HG03460 (cell line): ENCODE results near the gene RTF1.
A peak's percentile ranks its signal among the peaks of the same experiment; 100 is the strongest.
"Not testable (repeated sequence)": the region's sequence is repeated elsewhere in the genome, so short reads cannot be mapped to it uniquely, and the experiment has no call there.

Experiments
- ATAC-seq: cut with Tn5 transposase; IDR thresholded peaks from one replicate; pipeline ENCODE4 v1.9.1; 2021; ENCODE audit not compliant: unreplicated experiment

Gene RTF1

DNA sequence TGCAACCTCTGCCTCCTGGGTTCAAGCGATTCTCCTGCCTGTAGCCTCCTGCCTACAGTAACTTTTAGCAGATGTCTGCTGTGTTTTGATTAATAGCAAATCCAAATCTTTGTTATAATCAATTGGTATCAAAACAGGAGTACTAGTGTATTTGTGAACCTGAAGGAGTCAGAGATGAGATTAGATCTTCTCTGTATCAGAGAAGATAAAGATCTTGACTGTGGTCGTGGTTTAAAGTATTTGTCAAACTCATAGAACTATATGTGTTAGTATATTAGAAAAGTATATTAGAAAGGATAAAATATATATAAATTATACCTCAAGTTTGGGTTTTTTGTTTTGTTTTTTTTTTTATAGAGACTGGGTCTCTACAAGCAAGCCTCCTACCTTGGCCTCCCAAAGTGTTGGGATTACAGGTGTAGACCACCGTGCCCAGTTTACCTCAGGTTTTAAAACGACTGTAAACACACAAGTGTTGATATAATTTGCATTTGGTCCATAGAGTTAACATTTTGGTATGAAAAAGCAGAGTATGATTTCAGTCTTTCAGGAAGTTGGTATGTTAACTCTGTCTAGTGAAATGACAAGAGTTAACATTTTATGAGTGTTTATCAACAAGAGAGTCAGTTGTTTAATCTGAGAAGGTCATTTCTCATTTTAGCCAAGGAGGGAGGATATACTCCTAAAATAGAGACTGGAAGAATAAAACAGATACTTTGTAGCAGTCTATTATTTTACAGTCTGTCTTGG is 18.3 kb downstream of the RTF1 start:
- ATAC-seq: no peak

DNA sequence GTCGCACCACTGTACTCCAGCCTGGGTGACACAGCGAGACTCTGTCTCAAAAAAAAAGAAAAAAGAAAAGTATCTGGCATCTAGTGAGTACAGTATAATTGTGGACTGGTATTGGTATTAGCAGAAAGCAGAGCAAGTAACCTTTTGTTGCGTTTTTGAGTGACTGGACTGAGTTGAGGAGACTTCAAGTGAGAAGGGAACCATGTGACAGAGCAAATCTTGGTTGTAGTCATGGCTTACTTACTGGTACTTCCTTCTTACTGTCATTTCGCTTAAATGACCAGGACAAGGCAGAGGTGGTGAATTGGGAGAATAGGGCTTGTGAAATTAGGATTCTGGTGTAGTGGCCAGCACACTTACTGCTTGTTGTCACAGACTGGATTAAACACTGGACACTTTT is 20.6 kb downstream of the RTF1 start:
- no peak for ATAC-seq

DNA sequence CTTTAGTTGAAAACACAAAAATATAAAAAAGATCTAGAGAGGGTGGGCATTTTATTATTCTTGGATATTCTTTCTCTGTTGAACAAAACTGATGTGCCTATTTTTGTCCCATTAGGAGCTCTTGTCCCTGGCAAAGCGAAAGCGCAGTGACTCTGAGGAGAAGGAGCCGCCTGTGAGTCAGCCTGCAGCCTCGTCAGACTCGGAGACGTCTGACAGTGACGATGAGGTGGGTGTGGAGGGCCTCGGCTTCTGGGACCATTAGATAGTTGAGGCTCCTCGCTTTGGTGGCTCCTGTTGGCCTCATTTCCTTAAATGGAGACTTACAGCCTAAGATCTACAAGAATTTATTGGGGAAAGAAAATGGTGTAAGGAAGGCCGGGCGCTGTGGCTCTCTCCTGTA is 21.3 kb downstream of the RTF1 start:
- ATAC-seq: no peak

DNA sequence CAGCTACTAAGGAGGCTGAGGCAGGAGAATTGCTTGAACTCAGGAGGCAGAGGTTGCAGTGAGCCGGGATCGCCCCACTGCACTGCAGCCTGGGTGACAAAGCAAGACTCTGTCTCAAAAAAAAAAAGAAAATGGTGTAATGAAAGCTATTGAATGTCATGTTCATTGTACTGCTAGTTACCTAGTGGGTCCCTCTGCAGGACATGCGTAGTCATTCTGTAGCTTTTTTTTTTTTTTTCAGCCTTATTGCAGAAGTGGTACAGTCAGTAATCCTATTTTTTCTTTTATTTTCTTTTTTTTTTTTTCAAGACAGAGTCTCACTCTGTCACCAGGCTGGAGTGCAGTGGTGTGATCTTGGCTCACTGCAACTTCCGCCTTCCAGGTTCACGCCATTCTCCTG is 21.9 kb downstream of the RTF1 start:
- not testable (repeated sequence) for ATAC-seq

DNA sequence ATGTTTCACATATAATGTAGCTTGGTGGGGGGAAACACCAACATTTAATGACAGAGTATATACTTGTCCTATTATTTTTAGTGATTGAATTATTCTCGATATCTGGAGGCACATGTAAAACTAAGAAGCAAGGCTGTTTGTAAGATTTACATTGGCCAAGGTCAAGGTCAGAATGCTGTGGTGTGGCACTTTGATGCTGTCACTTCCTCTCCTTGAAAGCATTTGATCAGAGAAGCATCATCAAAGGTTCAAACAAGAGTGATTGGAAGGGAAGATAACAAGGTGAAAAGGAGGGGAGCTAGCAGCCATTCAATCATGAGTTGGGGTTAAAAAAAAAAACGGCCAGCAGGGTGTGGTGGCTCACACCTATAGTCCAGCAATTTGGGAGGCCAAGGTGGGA is 26.4 kb downstream of the RTF1 start:
- no peak for ATAC-seq

DNA sequence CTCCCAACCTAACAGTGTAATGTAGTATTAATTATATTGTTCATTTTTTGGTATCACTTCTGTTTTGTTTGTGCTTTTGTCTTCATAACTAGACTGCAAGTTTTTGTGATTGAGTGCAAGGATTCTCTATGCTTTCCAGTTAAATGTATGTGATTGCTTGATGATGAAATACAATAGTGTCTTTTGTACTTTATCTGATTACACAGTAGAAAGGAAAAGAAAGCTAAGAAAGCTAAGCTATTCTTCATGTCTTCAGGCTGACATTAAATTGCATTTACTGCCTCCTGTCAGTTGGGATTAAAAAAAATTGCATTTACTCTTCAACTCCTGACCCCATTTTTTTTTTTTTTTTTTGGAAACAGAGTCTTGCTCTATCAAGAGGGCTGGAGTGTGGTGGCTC is 28.5 kb downstream of the RTF1 start:
- ATAC-seq: no peak

DNA sequence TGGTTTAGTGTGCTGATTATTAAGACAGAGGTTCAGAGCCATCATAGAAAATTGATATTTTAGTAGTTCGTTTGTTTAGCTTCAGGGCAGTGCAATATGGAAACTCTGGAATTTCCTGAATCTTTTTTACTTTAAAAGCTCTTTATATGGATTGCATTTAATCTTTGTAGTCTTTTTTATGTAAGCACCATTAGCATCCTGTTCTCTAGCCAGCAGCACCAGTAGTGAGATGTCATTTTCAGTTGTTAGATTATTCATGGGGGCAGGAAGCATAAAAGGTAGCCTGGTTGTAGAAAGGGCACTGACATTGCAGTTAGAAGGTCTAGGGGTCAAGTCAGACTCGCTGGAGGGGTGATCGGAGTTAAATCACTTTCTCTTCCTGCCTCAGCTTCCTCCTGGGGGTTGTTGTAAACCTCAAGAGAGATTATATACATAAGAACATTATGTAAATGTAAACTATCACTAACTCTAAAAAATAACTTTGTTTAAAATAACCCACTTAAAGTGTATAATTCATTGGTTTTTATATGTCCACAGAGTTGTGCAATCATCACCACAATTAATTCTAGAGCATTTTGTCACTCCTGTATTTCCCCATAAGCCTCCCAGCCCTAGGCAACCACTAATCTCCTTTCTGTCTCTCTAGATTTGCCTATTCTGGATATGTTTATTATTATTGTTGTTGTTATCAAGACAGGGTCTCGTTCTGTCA is 45.3 kb downstream of the RTF1 start:
- ATAC-seq: no peak

DNA sequence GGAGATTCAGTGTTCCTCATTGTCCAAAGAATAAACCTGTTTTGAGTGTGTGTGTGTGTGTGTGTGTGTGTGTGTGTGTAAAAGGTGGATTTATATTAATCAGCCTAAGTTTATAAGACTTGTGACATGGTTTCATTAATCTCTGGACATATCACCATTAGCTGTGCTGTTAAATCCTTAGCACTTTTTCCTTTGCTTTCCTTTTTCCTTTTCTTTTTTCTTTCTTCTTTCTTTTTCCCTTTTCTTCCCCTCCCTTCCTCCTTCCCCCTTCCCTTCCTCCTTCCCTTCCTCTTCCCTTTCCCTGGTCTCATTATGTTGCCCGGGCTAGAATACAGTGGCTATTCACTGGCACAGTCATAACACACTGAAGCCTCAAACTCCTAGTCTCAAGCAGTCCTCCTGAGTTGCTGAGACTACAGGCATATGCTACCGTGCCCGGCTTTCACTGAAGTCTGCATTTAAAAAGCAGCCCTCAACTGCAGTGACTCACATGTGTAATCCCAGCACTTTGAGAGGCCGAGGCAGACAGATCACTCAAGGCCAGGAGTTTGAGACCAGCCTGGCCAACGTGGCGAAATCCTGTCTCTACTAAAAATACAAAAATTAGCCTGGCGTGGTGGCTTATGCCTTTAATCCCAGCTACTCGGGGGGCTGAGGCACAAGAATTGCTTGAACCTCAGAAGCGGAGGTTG is 48.1 kb downstream of the RTF1 start:
- no peak for ATAC-seq

DNA sequence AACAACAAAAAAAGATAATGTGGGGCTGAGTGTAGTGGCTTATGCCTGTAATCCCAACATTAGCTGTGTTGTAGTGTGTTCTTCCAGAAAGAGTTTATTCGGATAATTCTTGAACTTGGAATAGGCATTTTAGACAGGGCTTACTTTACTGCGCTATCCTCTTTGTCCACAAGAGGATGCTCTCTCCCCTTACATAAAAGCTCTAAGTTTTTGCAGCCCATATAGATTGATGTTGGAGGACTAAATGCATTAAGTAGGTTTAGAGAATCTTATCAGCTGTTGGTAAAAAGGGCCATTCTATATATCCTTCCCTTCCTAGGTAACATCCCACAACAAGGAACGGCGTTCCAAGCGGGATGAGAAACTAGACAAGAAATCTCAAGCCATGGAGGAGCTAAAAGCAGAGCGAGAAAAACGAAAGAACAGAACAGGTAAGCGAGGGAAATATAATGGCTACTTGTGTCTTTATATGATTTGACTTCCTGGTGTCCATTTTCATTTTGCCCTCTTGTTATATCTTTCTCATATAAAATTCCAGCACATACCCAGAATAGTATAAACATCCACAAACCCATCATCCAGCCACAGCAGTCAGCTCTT is 49.0 kb downstream of the RTF1 start:
- ATAC-seq: no peak

DNA sequence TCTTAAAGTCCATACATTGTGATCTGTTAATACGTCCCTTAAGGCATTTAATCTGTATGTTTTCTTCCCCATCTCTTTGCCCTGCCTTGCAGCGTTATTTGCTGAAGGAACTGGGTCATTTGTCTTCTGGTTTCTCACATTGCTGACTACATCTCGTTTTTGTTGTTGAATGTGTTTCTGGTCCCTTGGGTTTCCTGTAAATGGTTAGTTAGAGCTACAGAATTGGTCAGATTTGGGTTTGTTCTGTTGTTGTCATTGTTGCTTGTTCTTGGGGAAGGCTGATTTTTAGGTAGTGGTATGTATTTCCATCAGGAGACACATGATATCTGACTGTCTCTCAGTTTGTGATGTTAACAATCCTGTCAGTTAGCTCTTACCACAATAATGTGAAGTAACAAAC is 49.8 kb downstream of the RTF1 start:
- ATAC-seq: no peak

DNA sequence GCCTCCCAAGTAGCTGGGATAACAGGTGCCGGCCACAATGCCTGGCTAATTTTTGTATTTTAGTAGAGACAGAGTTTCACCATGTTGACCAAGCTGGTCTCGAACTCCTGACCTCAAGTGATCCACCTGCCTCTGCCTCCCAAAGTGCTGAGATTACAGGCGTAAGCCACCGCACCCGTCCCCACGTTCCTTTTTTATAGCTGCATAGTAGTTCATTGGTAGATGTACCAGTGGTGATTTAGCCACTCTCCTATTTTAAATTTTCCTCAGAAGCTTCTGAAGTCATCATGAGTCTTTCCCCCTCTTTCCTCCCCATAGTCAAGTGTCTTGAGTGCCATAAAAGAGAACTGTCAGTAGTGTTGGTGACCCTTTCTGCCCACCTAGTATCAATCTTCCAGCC is 52.7 kb downstream of the RTF1 start:
- ATAC-seq: not testable (repeated sequence)

DNA sequence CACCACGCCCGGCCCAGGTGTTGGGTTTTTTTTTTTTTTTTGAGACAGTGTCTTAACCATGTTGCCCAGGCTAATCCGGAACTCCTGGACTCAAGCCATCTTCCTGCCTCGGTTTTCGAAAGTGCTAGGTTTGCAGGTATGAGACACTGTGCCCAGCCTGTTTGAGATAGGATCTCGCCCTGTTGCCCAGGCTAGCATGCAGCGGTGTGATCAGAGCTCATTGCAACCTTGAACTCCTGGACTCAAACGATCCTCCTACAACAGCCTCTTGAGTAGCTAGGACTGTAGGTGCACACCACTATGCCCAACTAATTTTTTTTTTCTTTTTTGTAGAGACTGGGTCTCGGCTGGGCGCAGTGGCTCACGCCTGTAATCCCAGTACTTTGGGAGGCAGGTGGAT is 56.5 kb downstream of the RTF1 start:
- no peak for ATAC-seq

DNA sequence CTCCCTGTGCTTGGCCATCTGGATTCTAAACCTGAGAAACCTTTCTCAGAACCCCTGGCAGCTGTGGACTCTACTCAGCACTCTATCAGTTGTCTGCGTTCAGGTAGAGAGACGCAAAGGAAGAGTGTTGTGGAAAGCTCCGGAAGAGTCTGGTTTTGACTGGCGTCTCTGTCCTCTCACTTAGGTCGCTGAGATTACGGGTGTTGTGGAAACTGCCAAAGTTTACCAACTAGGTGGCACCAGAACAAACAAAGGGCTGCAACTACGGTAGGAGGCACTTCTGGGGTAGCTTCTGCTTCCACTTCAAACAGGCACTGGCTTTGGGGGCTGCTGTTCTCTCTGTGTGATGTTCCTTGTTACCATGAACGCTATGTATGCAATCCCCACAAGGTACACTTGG is 57.5 kb downstream of the RTF1 start:
- no peak for ATAC-seq

DNA sequence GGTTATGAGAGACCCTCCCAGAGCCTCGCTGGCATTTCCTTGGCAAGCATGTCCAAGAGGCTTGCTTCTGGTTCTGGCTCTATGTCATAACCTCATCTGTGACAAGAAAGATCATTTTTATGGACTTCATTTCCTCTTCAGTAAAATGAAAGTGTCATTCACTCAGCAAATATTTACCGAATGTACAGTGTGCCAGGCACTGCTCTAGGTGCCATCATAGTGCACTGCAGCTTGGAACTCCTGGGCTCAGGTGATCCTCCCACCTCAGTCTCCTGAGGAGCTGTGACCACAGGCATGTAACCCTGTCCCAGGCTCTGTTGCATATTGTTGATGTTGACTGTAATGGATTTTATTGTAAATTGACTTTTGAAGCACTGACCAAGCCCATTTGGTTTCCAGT is 58.0 kb downstream of the RTF1 start:
- no peak for ATAC-seq

DNA sequence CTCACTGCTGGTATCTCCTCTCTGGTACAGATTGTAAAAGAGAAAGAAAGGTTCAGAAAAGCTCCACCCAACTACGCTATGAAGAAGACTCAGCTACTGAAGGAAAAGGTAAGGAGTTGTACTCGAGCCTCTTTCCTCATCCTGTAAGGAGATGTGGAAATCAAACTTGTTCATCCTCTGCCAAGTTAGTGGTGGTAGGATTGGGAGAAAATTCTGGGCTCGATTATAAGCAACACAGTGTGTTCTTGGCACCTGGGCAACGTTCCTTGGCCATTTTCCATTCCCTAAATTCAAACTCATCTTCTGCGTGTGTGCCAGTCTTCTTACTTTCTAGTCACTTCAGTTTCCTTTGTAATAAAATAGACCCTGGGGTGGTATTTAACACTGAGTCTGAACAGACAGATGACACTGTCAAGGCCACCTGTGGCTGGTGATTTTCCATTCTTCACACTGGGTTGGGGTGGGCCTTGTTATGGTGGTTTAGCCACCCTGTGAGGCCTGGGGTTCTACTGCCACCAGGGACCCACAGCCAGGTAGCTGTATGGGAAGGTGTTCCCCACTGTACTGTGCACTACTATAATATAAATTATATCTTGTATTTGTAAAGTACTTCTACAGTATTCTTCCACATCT is 59.6 kb downstream of the RTF1 start:
- no peak for ATAC-seq

DNA sequence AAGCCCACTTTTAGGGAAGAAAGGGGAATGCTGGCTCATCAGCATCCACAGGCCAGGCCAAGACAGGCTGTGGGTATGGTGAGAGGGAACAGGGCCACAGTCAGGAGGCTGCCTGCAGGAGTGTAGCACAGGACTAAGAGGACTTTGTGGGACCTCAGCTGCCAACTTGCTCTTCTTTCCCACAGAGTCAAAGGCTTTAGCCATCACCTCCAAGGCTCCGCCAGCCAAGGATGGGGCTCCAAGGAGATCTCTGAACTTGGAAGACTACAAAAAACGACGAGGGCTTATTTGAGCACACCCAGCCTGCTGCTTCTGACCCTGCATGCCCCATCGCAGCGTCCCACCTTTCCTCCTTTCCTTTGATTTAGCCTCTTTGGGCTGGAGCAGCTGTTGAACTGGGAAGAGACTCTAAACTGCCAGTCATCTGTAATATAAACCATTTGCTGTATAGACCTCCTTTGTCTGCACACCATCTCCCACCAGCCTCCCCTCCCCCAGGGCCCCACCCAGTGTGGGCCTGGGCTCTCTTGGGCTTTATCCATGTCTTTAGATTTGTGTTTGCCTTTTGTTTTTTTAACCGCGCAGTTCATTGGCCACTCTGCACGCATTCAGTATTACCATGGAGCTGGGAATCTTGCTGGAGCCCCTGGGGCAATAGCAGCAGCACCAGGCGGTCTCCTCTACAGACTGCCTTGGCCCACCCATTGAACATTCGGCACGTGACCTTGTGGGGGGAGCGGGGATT is 63.7 kb downstream of the RTF1 start:
- no peak for ATAC-seq

DNA sequence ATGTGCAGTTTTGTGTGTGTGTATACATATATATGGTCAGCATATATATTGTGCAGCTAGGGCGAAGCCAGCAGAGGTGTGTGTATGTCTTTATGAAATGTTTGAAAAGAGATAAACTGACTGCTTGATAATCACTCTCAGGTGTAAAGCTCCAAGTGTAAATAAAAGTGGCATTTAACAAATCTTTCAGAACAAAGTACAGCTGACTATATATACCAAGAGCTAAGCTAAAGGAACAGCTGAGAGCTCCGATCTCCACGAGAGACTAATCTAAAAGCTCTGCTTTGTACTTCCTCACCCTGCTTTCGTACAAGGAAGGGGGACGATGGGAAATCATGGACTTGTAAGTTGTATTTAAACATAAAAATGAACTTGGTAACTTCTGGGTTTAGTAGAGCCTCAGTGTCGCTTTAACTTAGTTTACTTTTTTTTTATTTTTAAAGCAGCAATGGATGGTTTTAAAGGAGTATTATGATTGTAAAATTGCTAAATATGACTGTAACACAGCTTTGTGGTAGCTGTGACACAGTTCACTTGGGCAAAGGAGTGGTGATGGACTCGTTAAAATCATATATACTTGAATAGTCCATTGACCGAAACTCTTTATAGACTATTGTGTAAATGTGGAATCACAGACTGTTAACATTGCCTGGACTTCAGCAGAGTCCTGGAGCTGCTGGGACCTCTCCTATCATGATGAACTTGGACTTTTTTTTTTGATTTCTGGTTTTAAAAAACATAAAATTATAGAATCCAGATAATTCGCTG is 65.4 kb downstream of the RTF1 start:
- no peak for ATAC-seq

DNA sequence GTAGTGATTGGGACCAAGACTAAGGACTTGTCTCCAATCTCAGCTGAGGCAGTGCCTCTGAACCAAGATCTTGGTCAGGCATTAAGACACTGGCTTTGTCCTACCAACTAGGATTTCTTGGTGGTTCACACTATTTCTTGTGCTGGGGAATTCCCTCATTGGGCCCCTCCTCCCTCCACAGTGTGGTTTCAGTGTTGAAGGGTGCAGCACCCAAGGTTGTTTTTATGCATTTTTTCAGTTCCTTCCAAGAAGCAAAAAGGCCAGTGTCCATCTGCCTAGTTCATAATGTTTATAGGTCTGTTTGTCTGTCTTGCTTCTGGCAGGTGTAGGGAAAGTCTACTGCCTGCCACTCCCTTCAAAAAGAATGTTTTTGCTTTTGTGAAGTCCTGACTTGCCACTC is 66.2 kb downstream of the RTF1 start:
- ATAC-seq: peak; percentile 60

DNA sequence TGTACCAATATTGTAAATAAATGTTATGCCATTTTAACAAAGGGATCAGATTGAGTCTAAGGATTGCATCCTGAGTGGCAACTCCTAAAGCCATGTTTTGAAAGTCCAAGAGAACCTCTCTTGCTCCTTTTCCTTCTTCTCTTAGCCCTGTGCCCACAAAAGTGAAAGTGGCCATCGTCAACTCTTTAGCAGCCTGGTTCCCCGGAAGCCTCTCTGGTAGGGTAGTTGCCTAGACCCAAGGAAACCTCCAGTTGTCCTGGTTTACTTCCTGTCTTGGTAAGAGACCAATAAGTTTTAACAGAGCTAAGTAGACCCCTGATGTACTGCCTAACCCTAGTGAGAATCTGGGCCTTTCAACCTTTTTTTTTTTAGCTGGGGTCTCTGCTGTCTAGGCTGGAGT is 66.6 kb downstream of the RTF1 start:
- no peak for ATAC-seq
